Spleen (tissue), 7 donors: ENCODE data around the gene SRD5A1.

Experiments
- POLR2A ChIP-seq, 3 donors: fragments of 450-650 bp; IDR thresholded peaks; one replicate each; pipeline ENCODE4 v1.5.1; 2017; ENCODE audit warnings: antibody characterized with exemption in 3 of 3, mild to moderate bottlenecking in 1 of 3
- POLR2AphosphoS5 ChIP-seq, 3 donors: sonication (generic); formaldehyde crosslinking; IDR thresholded peaks; one replicate each; pipeline ENCODE4 v1.5.1; 2017; ENCODE audit warnings: antibody characterized with exemption in 3 of 3
- TF ChIP-seq, protein P1 (sequence below), 11 experiments: fragments of 200-600 bp in 7 of 11; fragments of 450-650 bp in 4 of 11; sonication (generic) in 4 of 11; IDR thresholded peaks in 8 of 11; conservative IDR thresholded peaks in 3 of 11; 1 replicate in 7 of 11; 2 replicates in 4 of 11; pipeline versions ENCODE4 v1.4.0 to v1.8.0; 2016 to 2021; ENCODE audit warnings: antibody characterized with exemption in 11 of 11, inconsistent platforms in 4 of 11, mild to moderate bottlenecking in 1 of 11
- donor health status: DM: no; HTN: no; CAD: no; lungs with moderate emphysema.
- donor health status: DM: no; HTN: no; CAD: no.
- donor health status: DM: no; HTN: no; CAD: no.

DNA sequence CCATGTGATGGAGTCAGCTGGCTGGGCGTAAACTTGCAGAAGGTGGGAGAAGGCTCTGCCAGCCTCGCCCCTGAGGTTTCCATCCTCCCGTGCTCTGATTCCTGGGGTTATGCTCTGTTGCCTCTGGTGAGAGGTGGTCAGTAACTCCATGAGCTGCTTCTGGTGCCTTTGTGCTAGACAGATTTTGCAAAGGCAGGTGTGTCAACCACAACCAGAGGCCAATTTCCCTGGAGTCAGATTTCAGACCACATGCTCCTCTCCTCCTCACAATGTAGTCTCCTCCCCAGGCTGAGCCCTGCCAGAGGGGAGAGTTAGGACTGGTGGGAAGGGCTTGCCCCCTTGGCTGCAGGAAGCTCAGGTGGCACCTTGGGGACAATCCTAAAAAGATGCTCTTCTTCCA lies 41.2 kb downstream of the SRD5A1 start:
- TF ChIP-seq, protein P1, sequence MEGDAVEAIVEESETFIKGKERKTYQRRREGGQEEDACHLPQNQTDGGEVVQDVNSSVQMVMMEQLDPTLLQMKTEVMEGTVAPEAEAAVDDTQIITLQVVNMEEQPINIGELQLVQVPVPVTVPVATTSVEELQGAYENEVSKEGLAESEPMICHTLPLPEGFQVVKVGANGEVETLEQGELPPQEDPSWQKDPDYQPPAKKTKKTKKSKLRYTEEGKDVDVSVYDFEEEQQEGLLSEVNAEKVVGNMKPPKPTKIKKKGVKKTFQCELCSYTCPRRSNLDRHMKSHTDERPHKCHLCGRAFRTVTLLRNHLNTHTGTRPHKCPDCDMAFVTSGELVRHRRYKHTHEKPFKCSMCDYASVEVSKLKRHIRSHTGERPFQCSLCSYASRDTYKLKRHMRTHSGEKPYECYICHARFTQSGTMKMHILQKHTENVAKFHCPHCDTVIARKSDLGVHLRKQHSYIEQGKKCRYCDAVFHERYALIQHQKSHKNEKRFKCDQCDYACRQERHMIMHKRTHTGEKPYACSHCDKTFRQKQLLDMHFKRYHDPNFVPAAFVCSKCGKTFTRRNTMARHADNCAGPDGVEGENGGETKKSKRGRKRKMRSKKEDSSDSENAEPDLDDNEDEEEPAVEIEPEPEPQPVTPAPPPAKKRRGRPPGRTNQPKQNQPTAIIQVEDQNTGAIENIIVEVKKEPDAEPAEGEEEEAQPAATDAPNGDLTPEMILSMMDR (IDR thresholded peaks at IDR 0.05 in 8 of 11, conservative IDR thresholded peaks at IDR 0.05 in 3 of 11): no peak
- no peak for TF ChIP-seq POLR2A (IDR thresholded peaks at IDR 0.05)
- no peak for TF ChIP-seq POLR2AphosphoS5 (IDR thresholded peaks at IDR 0.05)
